Epidermal melanocyte (primary cell): ENCODE results near the gene MCC.

Experiments
- DNase-seq: peaks from one replicate; pipeline ENCODE4 v3.0.0; 2011; ENCODE audit warnings: low spot score; ENCODE audit not compliant: insufficient read length

MCC gene

GRCh38 chr5:113150821-113151220 lies 337.4 kb downstream of the MCC start:
- no peak for DNase-seq

GRCh38 chr5:113150221-113150620 lies 338.0 kb downstream of the MCC start:
- no peak for DNase-seq

GRCh38 chr5:113147537-113147936 lies 340.7 kb downstream of the MCC start:
- no peak for DNase-seq

- DNase-seq: peak; percentile 34
These were observed 341.1 kb downstream of the MCC start for GRCh38 chr5:113147101-113147508.

GRCh38 chr5:113145757-113146387 lies 342.4 kb downstream of the MCC start:
- DNase-seq: no peak

- DNase-seq: no peak
These were observed 346.1 kb downstream of the MCC start for GRCh38 chr5:113142186-113142585.

GRCh38 chr5:113140837-113141671 lies 347.2 kb downstream of the MCC start:
- peak; percentile 69 for DNase-seq

- no peak for DNase-seq
These were observed 354.9 kb downstream of the MCC start for GRCh38 chr5:113133211-113133975.

- no peak for DNase-seq
These were observed 355.7 kb downstream of the MCC start for GRCh38 chr5:113132564-113132963.

GRCh38 chr5:113128641-113129330 lies 359.5 kb downstream of the MCC start:
- DNase-seq: no peak

- no peak for DNase-seq
These were observed 360.2 kb downstream of the MCC start for GRCh38 chr5:113128082-113128481.

- DNase-seq: no peak
These were observed 361.2 kb downstream of the MCC start for GRCh38 chr5:113127021-113127420.

- DNase-seq: no peak
These were observed 362.9 kb downstream of the MCC start for GRCh38 chr5:113125371-113125770.

GRCh38 chr5:113124914-113125313 lies 363.3 kb downstream of the MCC start:
- no peak for DNase-seq

- no peak for DNase-seq
These were observed 364.0 kb downstream of the MCC start for GRCh38 chr5:113124265-113124664.

- no peak for DNase-seq
These were observed 364.6 kb downstream of the MCC start for GRCh38 chr5:113123618-113124017.

- DNase-seq: no peak
These were observed 366.2 kb downstream of the MCC start for GRCh38 chr5:113122053-113122452.

- no peak for DNase-seq
These were observed 368.9 kb downstream of the MCC start for GRCh38 chr5:113119246-113119924.

- DNase-seq: no peak
These were observed 369.5 kb downstream of the MCC start for GRCh38 chr5:113118765-113119164.

GRCh38 chr5:113118298-113118697 lies 370.0 kb downstream of the MCC start:
- DNase-seq: no peak

- no peak for DNase-seq
These were observed 370.6 kb downstream of the MCC start for GRCh38 chr5:113117543-113118115.
